HG03442 (cell line): ENCODE results near the gene SCAF8.
A peak's percentile ranks its signal among the peaks of the same experiment; 100 is the strongest.
"Not testable (repeated sequence)": the region's sequence is repeated elsewhere in the genome, so short reads cannot be mapped to it uniquely, and the experiment has no call there.

Experiments
- ATAC-seq: cut with Tn5 transposase; IDR thresholded peaks from one replicate; pipeline ENCODE4 v1.9.1; 2021; ENCODE audit warnings: mild to moderate bottlenecking, moderate library complexity; ENCODE audit not compliant: unreplicated experiment

SCAF8 gene

GRCh38 chr6:154733183-154733625 is at the start of gene SCAF8:
SCAF8 (plus strand) TSS chr6:154733416; CDS start chr6:154733901, 485 bp downstream.
- ATAC-seq: peak; percentile 76

GRCh38 chr6:154683756-154684523 is 49.3 kb upstream of the SCAF8 start:
- ATAC-seq: peak; percentile 89

GRCh38 chr6:154686162-154686561 is 47.1 kb upstream of the SCAF8 start:
- ATAC-seq: no peak

- ATAC-seq: peak; percentile 52
These were observed 43.5 kb upstream of the SCAF8 start for GRCh38 chr6:154689493-154690255.

- ATAC-seq: no peak
These were observed 42.4 kb upstream of the SCAF8 start for GRCh38 chr6:154690857-154691256.

GRCh38 chr6:154696661-154697060 is 36.6 kb upstream of the SCAF8 start:
- ATAC-seq: no peak

GRCh38 chr6:154703124-154703523 is 30.1 kb upstream of the SCAF8 start:
- ATAC-seq: no peak

GRCh38 chr6:154705471-154706113 is 27.6 kb upstream of the SCAF8 start:
- no peak for ATAC-seq

- no peak for ATAC-seq
These were observed 26.8 kb upstream of the SCAF8 start for GRCh38 chr6:154706389-154706788.

GRCh38 chr6:154709621-154710020 is 23.6 kb upstream of the SCAF8 start:
- ATAC-seq: no peak

GRCh38 chr6:154710689-154711088 is 22.5 kb upstream of the SCAF8 start:
- no peak for ATAC-seq

- ATAC-seq: no peak
These were observed 17.8 kb upstream of the SCAF8 start for GRCh38 chr6:154715446-154715845.

- ATAC-seq: not testable (repeated sequence)
These were observed 16.9 kb upstream of the SCAF8 start for GRCh38 chr6:154716350-154716749.

GRCh38 chr6:154719433-154719832 is 13.8 kb upstream of the SCAF8 start:
- no peak for ATAC-seq

- ATAC-seq: no peak
These were observed 13.4 kb upstream of the SCAF8 start for GRCh38 chr6:154719854-154720253.

- ATAC-seq: no peak
These were observed 11.8 kb upstream of the SCAF8 start for GRCh38 chr6:154721460-154721859.

GRCh38 chr6:154726887-154727286 is 6.3 kb upstream of the SCAF8 start:
- no peak for ATAC-seq

- no peak for ATAC-seq
These were observed 1.7 kb upstream of the SCAF8 start for GRCh38 chr6:154731296-154732218.

- no peak for ATAC-seq
These were observed 556 bp upstream of the SCAF8 start for GRCh38 chr6:154732538-154733182.
